GM12874 (cell line): ENCODE results near the gene NOX3.

ENCODE experiments used
- CTCF ChIP-seq: IDR thresholded peaks from 2 replicates; pipeline ENCODE4 v1.5.1; 2011; ENCODE audit warnings: low read depth, mild to moderate bottlenecking, control low read depth, low read length, moderate library complexity; ENCODE audit not compliant: insufficient read depth

NOX3 gene

GRCh38 chr6:155402656-155403304, 52.9 kb downstream of the NOX3 start:
- TF ChIP-seq CTCF, result no peak

- TF ChIP-seq CTCF, result no peak
These were observed 55.0 kb downstream of the NOX3 start for GRCh38 chr6:155400654-155400965.

GRCh38 chr6:155399745-155400653, 55.6 kb downstream of the NOX3 start:
- no peak for TF ChIP-seq CTCF

- TF ChIP-seq CTCF, result no peak
These were observed 56.4 kb downstream of the NOX3 start for GRCh38 chr6:155399062-155399744.

GRCh38 chr6:155398701-155399061, 57.0 kb downstream of the NOX3 start:
- no peak for TF ChIP-seq CTCF

GRCh38 chr6:155398221-155398620, 57.4 kb downstream of the NOX3 start:
- no peak for TF ChIP-seq CTCF

GRCh38 chr6:155397172-155397705, 58.4 kb downstream of the NOX3 start:
- TF ChIP-seq CTCF, result no peak
